ENCODE results near the gene EGFR.
"Not testable (repeated sequence)": the region's sequence is repeated elsewhere in the genome, so short reads cannot be mapped to it uniquely, and the experiment has no call there.

EGFR gene

GRCh38 chr7:55164527-55164926 lies 145.7 kb downstream of the EGFR start:
- DNase-seq (ENCODE audit: extremely low read depth in 1 of 2, low read depth in 1 of 2) = no peak

- DNase-seq (ENCODE audit: extremely low read depth in 1 of 2, low read depth in 1 of 2) = no peak
Measured at GRCh38 chr7:55165176-55165861, 146.5 kb downstream of the EGFR start.

GRCh38 chr7:55167296-55167695 lies 148.5 kb downstream of the EGFR start:
- DNase-seq (ENCODE audit: extremely low read depth in 1 of 2, low read depth in 1 of 2) = not testable (repeated sequence)

- no peak for DNase-seq (ENCODE audit: extremely low read depth in 1 of 2, low read depth in 1 of 2)
Measured at GRCh38 chr7:55170335-55171069, 151.7 kb downstream of the EGFR start.

- no peak for DNase-seq (ENCODE audit: extremely low read depth in 1 of 2, low read depth in 1 of 2)
Measured at GRCh38 chr7:55171157-55171556, 152.3 kb downstream of the EGFR start.

GRCh38 chr7:55172161-55172560 lies 153.3 kb downstream of the EGFR start:
- no peak for DNase-seq (ENCODE audit: extremely low read depth in 1 of 2, low read depth in 1 of 2)

GRCh38 chr7:55172881-55173609 lies 154.2 kb downstream of the EGFR start:
- no peak for DNase-seq (ENCODE audit: extremely low read depth in 1 of 2, low read depth in 1 of 2)

- no peak for DNase-seq (ENCODE audit: extremely low read depth in 1 of 2, low read depth in 1 of 2)
Measured at GRCh38 chr7:55173671-55174070, 154.9 kb downstream of the EGFR start.

- no peak for DNase-seq (ENCODE audit: extremely low read depth in 1 of 2, low read depth in 1 of 2)
Measured at GRCh38 chr7:55174456-55174855, 155.6 kb downstream of the EGFR start.

GRCh38 chr7:55174856-55175255 lies 156.0 kb downstream of the EGFR start:
- no peak for DNase-seq (ENCODE audit: extremely low read depth in 1 of 2, low read depth in 1 of 2)

- DNase-seq (ENCODE audit: extremely low read depth in 1 of 2, low read depth in 1 of 2) = no peak
Measured at GRCh38 chr7:55177068-55177530, 158.3 kb downstream of the EGFR start.

- DNase-seq (ENCODE audit: extremely low read depth in 1 of 2, low read depth in 1 of 2) = no peak
Measured at GRCh38 chr7:55177589-55178261, 158.9 kb downstream of the EGFR start.

GRCh38 chr7:55178292-55178862 lies 159.6 kb downstream of the EGFR start:
- DNase-seq (ENCODE audit: extremely low read depth in 1 of 2, low read depth in 1 of 2) = no peak

GRCh38 chr7:55178863-55179773 lies 160.3 kb downstream of the EGFR start:
- DNase-seq (ENCODE audit: extremely low read depth in 1 of 2, low read depth in 1 of 2) = no peak

- DNase-seq (ENCODE audit: extremely low read depth in 1 of 2, low read depth in 1 of 2) = no peak
Measured at GRCh38 chr7:55179931-55180682, 161.3 kb downstream of the EGFR start.

GRCh38 chr7:55180963-55181542 lies 162.2 kb downstream of the EGFR start:
- no peak for DNase-seq (ENCODE audit: extremely low read depth in 1 of 2, low read depth in 1 of 2)

GRCh38 chr7:55181762-55182161 lies 162.9 kb downstream of the EGFR start:
- DNase-seq (ENCODE audit: extremely low read depth in 1 of 2, low read depth in 1 of 2) = no peak

- no peak for DNase-seq (ENCODE audit: extremely low read depth in 1 of 2, low read depth in 1 of 2)
Measured at GRCh38 chr7:55183897-55184296, 165.1 kb downstream of the EGFR start.

- no peak for DNase-seq (ENCODE audit: extremely low read depth in 1 of 2, low read depth in 1 of 2)
Measured at GRCh38 chr7:55185321-55185802, 166.5 kb downstream of the EGFR start.

All from stimulated activated CD8-positive, alpha-beta memory T cell treated with anti-CD3 and anti-CD28 coated beads, Interleukin-7, amount 100 ng/mL, for 48 hours (primary cell).